ENCODE data around the gene ZNF185. TPM values are rescaled to one million over a fixed set of nuclear protein-coding genes. Genes with fewer than 3 reads are reported as not detected.

ZNF185 gene
- polyA plus RNA-seq, 1 donor from 2014 or later, result 2.8 TPM

GRCh38 chrX:152925835-152926234, 28.0 kb downstream of the ZNF185 start:
- H3K79me2 ChIP-seq (replicated peaks; ENCODE audit: insufficient read depth, low read length), result no peaks in the 10 kb centered on the region
- H3K4me2 ChIP-seq (ENCODE audit: low read length), result no peak overlapping the region
- H3K9ac ChIP-seq (ENCODE audit: low read length), result no peak overlapping the region
- no peak overlapping the region for H2AFZ ChIP-seq (ENCODE audit: low read depth, low read length)
- no peaks in the 10 kb centered on the region for H3K9me3 ChIP-seq (ENCODE audit: low read length)
- H3K27ac ChIP-seq (ENCODE audit: low read length), result no peak overlapping the region
- no peaks in the 10 kb centered on the region for H4K20me1 ChIP-seq (ENCODE audit: insufficient read depth)
- H3K9me2 ChIP-seq (ENCODE audit: insufficient read depth, low read length), result no peaks in the 10 kb centered on the region
- no peak overlapping the region for H3K4me3 ChIP-seq (ENCODE audit: low read length)
- H3K27me3 ChIP-seq (ENCODE audit: insufficient read depth, low read depth, low read length), result no peaks in the 10 kb centered on the region
- H3F3A ChIP-seq (ENCODE audit: insufficient read depth, low read length, poor library complexity, severe bottlenecking), result no peaks in the 10 kb centered on the region
- H3K36me3 ChIP-seq (ENCODE audit: insufficient read depth, low read length), result no peaks in the 10 kb centered on the region
- TF ChIP-seq EZH2 (IDR thresholded peaks at IDR 0.05; ENCODE audit: borderline replicate concordance, insufficient read depth, low read length, poor library complexity, severe bottlenecking), result no peak
- TF ChIP-seq EP300 (conservative IDR thresholded peaks at IDR 0.05; ENCODE audit: poor library complexity, severe bottlenecking), result no peak

GRCh38 chrX:152926279-152926678, 28.4 kb downstream of the ZNF185 start:
- Histone ChIP-seq H3K27me3 (ENCODE audit: insufficient read depth, low read depth, low read length) (no peaks in the 10 kb centered on the region), H2AFZ (ENCODE audit: low read depth, low read length) (no peak overlapping the region), H3K9ac (ENCODE audit: low read length) (no peak overlapping the region), H3K9me2 (ENCODE audit: insufficient read depth, low read length) (no peaks in the 10 kb centered on the region), H3K27ac (ENCODE audit: low read length) (no peak overlapping the region), H3K79me2 (replicated peaks; ENCODE audit: insufficient read depth, low read length) (no peaks in the 10 kb centered on the region), H4K20me1 (ENCODE audit: insufficient read depth) (no peaks in the 10 kb centered on the region), H3K4me3 (ENCODE audit: low read length) (no peak overlapping the region), H3F3A (ENCODE audit: insufficient read depth, low read length, poor library complexity, severe bottlenecking) (no peaks in the 10 kb centered on the region), H3K36me3 (ENCODE audit: insufficient read depth, low read length) (no peaks in the 10 kb centered on the region), H3K4me2 (ENCODE audit: low read length) (no peak overlapping the region), H3K9me3 (ENCODE audit: low read length) (no peaks in the 10 kb centered on the region)
- TF ChIP-seq CTCF (IDR thresholded peaks at IDR 0.05; ENCODE audit: poor library complexity, severe bottlenecking), result peak; percentile 69
- TF ChIP-seq SMC3 (conservative IDR thresholded peaks at IDR 0.05; ENCODE audit: poor library complexity), result peak; percentile 75
- TF ChIP-seq EP300 (conservative IDR thresholded peaks at IDR 0.05; ENCODE audit: poor library complexity, severe bottlenecking), result no peak
- peak; percentile 70 for TF ChIP-seq RAD21 (conservative IDR thresholded peaks at IDR 0.05)
- no peak for TF ChIP-seq EZH2 (IDR thresholded peaks at IDR 0.05; ENCODE audit: borderline replicate concordance, insufficient read depth, low read length, poor library complexity, severe bottlenecking)

GRCh38 chrX:152926923-152927322, 29.1 kb downstream of the ZNF185 start:
- no peaks in the 10 kb centered on the region for H3K27me3 ChIP-seq (ENCODE audit: insufficient read depth, low read depth, low read length)
- H3K9me3 ChIP-seq (ENCODE audit: low read length), result no peaks in the 10 kb centered on the region
- H3K36me3 ChIP-seq (ENCODE audit: insufficient read depth, low read length), result no peaks in the 10 kb centered on the region
- no peak overlapping the region for H3K27ac ChIP-seq (ENCODE audit: low read length)
- no peaks in the 10 kb centered on the region for H3K9me2 ChIP-seq (ENCODE audit: insufficient read depth, low read length)
- H3K9ac ChIP-seq (ENCODE audit: low read length), result no peak overlapping the region
- no peaks in the 10 kb centered on the region for H3F3A ChIP-seq (ENCODE audit: insufficient read depth, low read length, poor library complexity, severe bottlenecking)
- no peaks in the 10 kb centered on the region for H4K20me1 ChIP-seq (ENCODE audit: insufficient read depth)
- no peak overlapping the region for H3K4me2 ChIP-seq (ENCODE audit: low read length)
- no peak for TF ChIP-seq REST (IDR thresholded peaks at IDR 0.05; ENCODE audit: borderline replicate concordance)
- no peak for TF ChIP-seq EZH2 (IDR thresholded peaks at IDR 0.05; ENCODE audit: borderline replicate concordance, insufficient read depth, low read length, poor library complexity, severe bottlenecking)
- no peak for TF ChIP-seq CTCF (IDR thresholded peaks at IDR 0.05; ENCODE audit: poor library complexity, severe bottlenecking)
- TF ChIP-seq TAF1 (IDR thresholded peaks at IDR 0.05; ENCODE audit: low read depth), result no peak
- TF ChIP-seq EP300 (conservative IDR thresholded peaks at IDR 0.05; ENCODE audit: poor library complexity, severe bottlenecking), result no peak
- TF ChIP-seq SMC3 (conservative IDR thresholded peaks at IDR 0.05; ENCODE audit: poor library complexity), result no peak
- no peak for TF ChIP-seq RAD21 (conservative IDR thresholded peaks at IDR 0.05)
- TF ChIP-seq POLR2AphosphoS5 (IDR thresholded peaks at IDR 0.05), result no peak
- no peak for TF ChIP-seq MXI1 (conservative IDR thresholded peaks at IDR 0.05; ENCODE audit: poor library complexity, severe bottlenecking)
- no peak overlapping the region for H3K4me3 ChIP-seq (ENCODE audit: low read length)
- no peaks in the 10 kb centered on the region for H3K79me2 ChIP-seq (replicated peaks; ENCODE audit: insufficient read depth, low read length)
- H2AFZ ChIP-seq (ENCODE audit: low read depth, low read length), result no peak overlapping the region
